Measurements from ENCODE around the gene PRSS33.

Gene PRSS33

GRCh38 chr16:2744711-2745110 is 42.6 kb downstream of the PRSS33 start:
- no peak for DNase-seq

DNA sequence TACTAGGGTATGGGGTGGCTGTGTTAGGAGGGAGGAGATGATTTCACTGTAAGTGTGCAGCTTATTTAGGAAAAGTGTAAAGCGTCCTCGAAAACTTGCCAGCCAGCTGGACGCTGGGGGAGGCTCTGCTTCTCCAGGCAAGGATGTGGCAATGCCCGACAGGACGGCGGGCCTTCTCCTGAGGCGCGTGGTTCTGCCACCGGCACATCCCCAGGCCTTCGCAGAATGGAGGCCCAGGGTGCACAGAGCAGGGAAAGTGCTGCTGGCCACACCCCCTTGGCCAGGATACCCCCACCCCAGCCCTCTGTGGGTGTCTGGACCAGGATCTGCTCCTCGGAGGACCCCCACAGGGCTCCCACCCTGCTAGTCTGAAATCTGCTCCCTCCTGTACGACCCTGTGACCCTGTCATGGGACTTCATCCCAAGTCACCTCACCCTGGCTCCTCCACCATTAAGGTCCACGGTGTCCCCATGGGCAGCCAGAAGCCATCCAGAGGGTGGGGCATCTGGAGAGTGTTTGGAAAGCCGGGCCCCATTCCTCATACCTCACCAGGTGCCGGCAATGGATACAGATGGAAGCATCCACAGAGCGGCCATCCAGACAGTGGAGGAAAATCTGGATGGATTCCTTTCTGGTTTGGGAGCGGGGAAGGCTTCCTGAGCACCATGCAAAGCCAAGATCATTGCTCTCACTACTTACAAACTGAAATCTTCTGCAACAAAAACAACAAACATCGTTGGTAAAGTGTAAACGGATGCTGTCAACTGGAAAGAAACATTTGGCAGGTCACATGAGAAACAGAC is 44.2 kb downstream of the PRSS33 start:
- no peak for DNase-seq

DNA sequence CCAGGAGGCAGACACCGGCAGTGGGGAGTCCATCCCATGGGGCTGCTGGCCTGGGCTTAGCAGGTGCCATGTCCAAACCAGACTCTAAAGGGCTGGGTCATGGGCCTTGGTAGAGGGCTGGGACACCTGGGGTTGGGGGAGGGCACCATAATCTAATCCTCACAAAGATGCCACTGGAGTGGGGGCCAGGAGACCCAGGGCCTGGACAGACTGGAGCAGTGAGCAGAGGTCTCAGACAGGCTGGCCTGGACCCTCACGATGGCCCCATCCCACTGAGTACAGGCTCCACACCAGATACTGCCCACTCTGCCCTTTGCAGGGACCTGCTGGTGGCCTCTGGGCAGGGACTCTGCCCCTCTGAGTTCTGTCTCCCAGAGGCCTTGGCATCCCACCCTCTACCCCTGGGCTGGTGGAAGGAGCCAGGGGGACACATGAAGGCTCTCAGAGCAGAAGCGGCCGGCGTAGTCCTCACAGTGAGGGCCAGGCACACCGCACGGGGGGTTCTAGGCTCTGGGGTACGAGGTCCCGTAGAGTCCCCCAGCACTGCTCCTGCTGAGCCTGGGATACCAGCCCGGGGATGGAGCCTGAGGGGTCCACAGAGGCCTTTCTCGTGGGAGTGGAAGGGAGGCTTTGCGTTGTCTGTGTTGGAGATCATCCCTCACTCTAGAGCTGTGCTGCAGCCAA is 44.9 kb downstream of the PRSS33 start:
- DNase-seq = no peak

GRCh38 chr16:2741168-2741567 is 46.2 kb downstream of the PRSS33 start:
- DNase-seq = no peak

DNA sequence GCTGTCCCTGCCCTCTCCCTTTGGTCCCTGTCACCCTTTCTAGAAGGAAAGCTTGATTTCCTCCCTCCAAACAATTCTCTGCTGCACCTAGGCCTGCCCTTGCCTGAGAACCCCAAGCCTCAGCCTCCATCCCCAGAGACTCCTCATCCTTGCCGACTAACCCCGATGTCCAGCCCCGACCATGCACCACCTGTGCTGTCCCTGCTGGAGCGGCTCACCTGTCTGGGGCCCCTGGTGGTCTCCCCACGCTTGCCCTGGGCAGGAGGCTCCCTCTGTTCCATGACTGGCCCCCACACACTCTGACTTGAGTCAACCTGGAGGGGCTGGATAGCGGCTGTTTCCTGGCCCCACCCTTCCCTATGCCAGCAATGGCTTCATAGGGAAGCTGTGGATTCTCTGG is 46.9 kb downstream of the PRSS33 start:
- DNase-seq = no peak

GRCh38 chr16:2739625-2740430 is 47.5 kb downstream of the PRSS33 start:
- DNase-seq = no peak

- DNase-seq = no peak
Observed at GRCh38 chr16:2738615-2739014, 48.7 kb downstream of the PRSS33 start.

DNA sequence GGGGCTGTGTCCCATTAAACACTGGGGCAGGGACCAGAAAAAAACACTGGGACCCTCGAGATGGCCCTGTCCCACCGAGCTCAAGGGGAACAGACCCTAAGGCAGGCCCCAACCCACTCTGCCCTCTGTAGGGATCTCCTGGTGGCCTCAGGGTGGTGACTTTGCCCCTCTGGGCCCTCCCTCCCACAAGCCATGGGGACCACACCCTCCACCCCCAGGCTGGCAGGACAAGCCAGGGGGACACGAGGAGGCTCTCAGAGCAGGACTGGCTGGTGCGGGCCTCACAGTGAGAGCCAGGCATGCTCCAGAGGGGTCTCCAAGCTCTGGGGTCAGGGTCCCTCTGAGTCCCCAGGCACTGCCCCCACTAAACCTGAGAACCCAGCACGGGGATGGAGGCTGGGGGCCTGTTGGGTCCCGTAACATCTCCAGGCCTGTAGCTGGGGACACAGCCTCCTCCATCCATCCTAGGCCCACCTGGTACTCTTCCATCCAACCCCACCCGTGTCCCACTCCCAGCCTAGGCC is 49.4 kb downstream of the PRSS33 start:
- DNase-seq = no peak

DNA sequence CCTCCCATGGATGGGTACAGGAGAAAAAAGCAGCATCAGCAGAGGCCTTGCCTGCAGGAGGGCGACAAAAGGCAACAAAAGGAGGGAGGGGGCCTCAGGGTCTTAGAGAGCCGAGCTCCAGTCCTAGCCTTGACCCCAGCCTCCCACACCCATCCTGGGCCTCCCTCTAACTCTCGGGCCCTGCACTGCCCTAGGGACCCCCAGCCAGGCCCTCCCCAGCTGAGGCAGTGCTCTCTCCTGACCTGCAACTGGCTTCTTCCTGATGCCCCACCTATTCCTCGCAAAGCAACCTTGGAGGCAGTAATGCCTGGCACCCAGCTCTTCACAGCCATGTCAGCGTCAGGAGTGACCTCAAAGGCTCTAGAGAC is 50.1 kb downstream of the PRSS33 start:
- DNase-seq = no peak

DNA sequence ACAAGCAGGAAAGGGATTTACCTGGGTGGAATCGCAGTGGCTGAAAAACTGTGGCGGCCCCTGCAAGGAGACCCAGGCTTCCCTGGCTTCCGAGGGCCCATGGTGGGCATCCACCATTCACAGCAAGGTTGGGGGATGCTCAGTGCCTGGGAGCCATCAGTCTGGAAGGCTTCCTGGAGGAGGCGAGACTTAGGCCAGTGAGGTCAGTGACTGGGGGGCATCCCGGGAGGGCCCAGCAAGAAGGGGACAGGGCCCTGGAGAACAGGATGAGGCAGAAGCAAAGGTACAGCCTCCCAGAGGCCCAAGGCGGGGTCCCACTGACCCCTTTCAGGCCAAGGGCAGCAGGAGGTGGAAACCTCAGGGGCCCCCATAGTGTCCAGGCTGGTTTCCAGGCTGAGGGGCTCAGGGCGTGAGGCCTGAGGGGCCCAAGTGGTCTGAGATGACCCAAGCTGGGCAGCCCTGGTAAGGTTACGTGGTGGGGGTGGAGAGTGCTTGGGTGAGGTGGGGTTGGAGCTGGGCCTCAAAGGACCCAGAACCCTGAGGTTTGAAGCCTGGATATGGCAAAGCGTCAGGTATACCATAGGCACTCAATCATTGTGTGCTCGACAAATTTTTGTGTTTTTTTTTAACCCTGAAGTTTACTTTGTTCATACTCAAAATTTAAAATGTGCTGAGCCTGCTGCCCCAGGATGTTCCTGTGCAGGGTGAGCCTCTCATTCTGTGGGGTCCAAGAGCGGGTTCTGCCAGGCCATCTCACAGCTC is 50.7 kb downstream of the PRSS33 start:
- DNase-seq = no peak

- no peak for DNase-seq
Observed at GRCh38 chr16:2734844-2735515, 52.4 kb downstream of the PRSS33 start.

All from nucleus accumbens (tissue), 56 donors.